HEK293 (cell line): ENCODE data around the gene ENAH.

ENCODE experiments used
- CTCF ChIA-PET: fragments of 350-600 bp; formaldehyde crosslinking; extraction: SDS; loops from one replicate; lab custom pipeline; 2021; ENCODE audit warnings: antibody characterized with exemption; lab: Yijun Ruan, JAX
- POLR2A ChIA-PET: fragments of 300-600 bp; formaldehyde crosslinking; extraction: SDS; loops from one replicate; lab custom pipeline; 2020; ENCODE audit warnings: antibody characterized with exemption, inconsistent platforms; lab: Yijun Ruan, JAX
- H3K27ac ChIP-seq: fragments of 200-500 bp; sonication (Bioruptor generic); 2 replicates; pipeline ENCODE4 v1.5.1; 2014; ENCODE audit warnings: low read depth, low read length, control low read depth, inconsistent platforms; ENCODE audit errors: extremely low read depth
- H3K36me3 ChIP-seq, 2 experiments: fragments of 200-500 bp in 1 of 2; sonication (Bioruptor generic) in 1 of 2; 1 replicate in 1 of 2; 2 replicates in 1 of 2; pipeline ENCODE4 v1.5.1; 2014 to 2017; ENCODE audit warnings: inconsistent platforms in 2 of 2, low read length in 2 of 2; ENCODE audit not compliant: control insufficient read depth in 2 of 2, insufficient read depth in 1 of 2
- H3K4me1 ChIP-seq: fragments of 200-500 bp; sonication (Bioruptor generic); 2 replicates; pipeline ENCODE4 v1.5.1; 2014; ENCODE audit warnings: mild to moderate bottlenecking, low read length, inconsistent platforms; ENCODE audit not compliant: control insufficient read depth, insufficient read depth
- H3K4me3 ChIP-seq: 2 replicates; pipeline ENCODE4 v1.5.1; 2011; ENCODE audit warnings: low read depth, mild to moderate bottlenecking, control low read depth, low read length, moderate library complexity
- H3K9me3 ChIP-seq: fragments of 200-500 bp; sonication (Bioruptor generic); 2 replicates; pipeline ENCODE4 v1.5.1; 2014; ENCODE audit warnings: low read depth, low read length, inconsistent platforms; ENCODE audit not compliant: control insufficient read depth, insufficient read depth
- GFI1B ChIP-seq: fragments of 450-650 bp; formaldehyde crosslinking; IDR thresholded peaks from 2 replicates; pipeline ENCODE4 v1.5.1; 2016; ENCODE audit warnings: missing biosample characterization, missing genetic modification characterization
- HOXC10 ChIP-seq: sonication (generic); formaldehyde crosslinking; IDR thresholded peaks from 2 replicates; pipeline ENCODE4 v1.8.1; 2023; ENCODE audit warnings: mild to moderate bottlenecking, missing genetic modification reagents
- HOXD13 ChIP-seq: sonication (generic); formaldehyde crosslinking; IDR thresholded peaks from 2 replicates; pipeline ENCODE4 v1.8.0; 2022; ENCODE audit warnings: missing genetic modification reagents, borderline replicate concordance
- PRDM1 ChIP-seq: fragments of 450-650 bp; formaldehyde crosslinking; IDR thresholded peaks from 2 replicates; pipeline ENCODE4; 2016; ENCODE audit warnings: missing biosample characterization, missing genetic modification characterization
- SALL2 ChIP-seq: fragments of 450-650 bp; formaldehyde crosslinking; IDR thresholded peaks from 2 replicates; pipeline ENCODE4 v1.5.0; 2017; ENCODE audit warnings: missing biosample characterization, mild to moderate bottlenecking, missing genetic modification characterization, borderline replicate concordance
- SETDB1 ChIP-seq: IDR thresholded peaks from one replicate; pipeline ENCODE4 v1.6.1; 2017; ENCODE audit warnings: mild to moderate bottlenecking, low read length, moderate library complexity, mixed read lengths; ENCODE audit not compliant: insufficient read length
- SP3 ChIP-seq: fragments of 450-650 bp; formaldehyde crosslinking; IDR thresholded peaks from 2 replicates; pipeline ENCODE4 v1.5.1; 2016; ENCODE audit warnings: missing biosample characterization, missing genetic modification characterization
- ZFP41 ChIP-seq: fragments of 450-650 bp; formaldehyde crosslinking; IDR thresholded peaks from 2 replicates; pipeline ENCODE4 v1.5.1; 2016; ENCODE audit warnings: missing biosample characterization, missing genetic modification characterization, borderline replicate concordance
- ZFP69B ChIP-seq: fragments of 450-650 bp; formaldehyde crosslinking; IDR thresholded peaks from 2 replicates; pipeline ENCODE4 v1.5.1; 2016; ENCODE audit warnings: missing biosample characterization, missing genetic modification characterization
- ZNF112 ChIP-seq: fragments of 450-650 bp; formaldehyde crosslinking; IDR thresholded peaks from 2 replicates; pipeline ENCODE4 v1.5.0; 2017; ENCODE audit warnings: missing biosample characterization, missing genetic modification characterization
- ZNF114 ChIP-seq: fragments of 450-650 bp; formaldehyde crosslinking; IDR thresholded peaks from 2 replicates; pipeline ENCODE4 v1.5.0; 2017; ENCODE audit warnings: missing biosample characterization, missing genetic modification characterization
- ZNF121 ChIP-seq: fragments of 450-650 bp; formaldehyde crosslinking; IDR thresholded peaks from 2 replicates; pipeline ENCODE4 v1.5.1; 2016; ENCODE audit warnings: missing biosample characterization, missing genetic modification characterization
- ZNF155 ChIP-seq: fragments of 450-650 bp; formaldehyde crosslinking; IDR thresholded peaks from 2 replicates; pipeline ENCODE4 v1.5.1; 2016; ENCODE audit warnings: missing biosample characterization, missing genetic modification characterization
- ZNF169 ChIP-seq: fragments of 450-650 bp; formaldehyde crosslinking; IDR thresholded peaks from 2 replicates; pipeline ENCODE4 v1.5.1; 2016; ENCODE audit warnings: missing biosample characterization, missing genetic modification characterization
- ZNF184 ChIP-seq: fragments of 450-650 bp; IDR thresholded peaks from 2 replicates; pipeline ENCODE4 v1.5.1; 2018; ENCODE audit warnings: missing biosample characterization, mild to moderate bottlenecking, missing genetic modification characterization
- ZNF23 ChIP-seq: fragments of 450-650 bp; formaldehyde crosslinking; IDR thresholded peaks from 2 replicates; pipeline ENCODE4 v1.5.1; 2016; ENCODE audit warnings: missing biosample characterization, missing genetic modification characterization, borderline replicate concordance
- ZNF292 ChIP-seq: fragments of 450-650 bp; formaldehyde crosslinking; IDR thresholded peaks from 2 replicates; pipeline ENCODE4 v1.5.1; 2016; ENCODE audit warnings: low read depth, missing biosample characterization, missing genetic modification characterization, borderline replicate concordance
- ZNF324 ChIP-seq: fragments of 450-650 bp; formaldehyde crosslinking; IDR thresholded peaks from 2 replicates; pipeline ENCODE4 v1.5.1; 2016; ENCODE audit warnings: missing biosample characterization, missing genetic modification characterization
- ZNF398 ChIP-seq: fragments of 450-650 bp; formaldehyde crosslinking; IDR thresholded peaks from 2 replicates; pipeline ENCODE4 v1.5.1; 2017; ENCODE audit warnings: missing biosample characterization, missing genetic modification characterization
- ZNF416 ChIP-seq: fragments of 450-650 bp; formaldehyde crosslinking; IDR thresholded peaks from 2 replicates; pipeline ENCODE4 v1.5.1; 2016; ENCODE audit warnings: missing biosample characterization, missing genetic modification characterization
- ZNF488 ChIP-seq: fragments of 450-650 bp; formaldehyde crosslinking; IDR thresholded peaks from 2 replicates; pipeline ENCODE4 v1.5.1; 2016; ENCODE audit warnings: missing biosample characterization, missing genetic modification characterization
- ZNF530 ChIP-seq: fragments of 450-650 bp; formaldehyde crosslinking; IDR thresholded peaks from 2 replicates; pipeline ENCODE4 v1.5.1; 2016; ENCODE audit warnings: low read depth, missing biosample characterization, missing genetic modification characterization
- ZNF561 ChIP-seq: fragments of 450-650 bp; IDR thresholded peaks from 2 replicates; pipeline ENCODE4 v1.5.1; 2018; ENCODE audit warnings: missing biosample characterization, missing genetic modification characterization, borderline replicate concordance
- ZNF639 ChIP-seq: fragments of 450-650 bp; formaldehyde crosslinking; IDR thresholded peaks from 2 replicates; pipeline ENCODE4 v1.5.1; 2016; ENCODE audit warnings: missing biosample characterization, missing genetic modification characterization
- ZNF660 ChIP-seq: fragments of 450-650 bp; IDR thresholded peaks from 2 replicates; pipeline ENCODE4 v1.5.1; 2018; ENCODE audit warnings: missing biosample characterization, mild to moderate bottlenecking, missing genetic modification characterization
- ZNF747 ChIP-seq: fragments of 450-650 bp; formaldehyde crosslinking; IDR thresholded peaks from 2 replicates; pipeline ENCODE4 v1.5.1; 2016; ENCODE audit warnings: missing biosample characterization, missing genetic modification characterization
- ZNF776 ChIP-seq: fragments of 450-650 bp; formaldehyde crosslinking; IDR thresholded peaks from 2 replicates; pipeline ENCODE4 v1.5.0; 2017; ENCODE audit warnings: missing biosample characterization, missing genetic modification characterization, borderline replicate concordance
- ZNF791 ChIP-seq: fragments of 450-650 bp; formaldehyde crosslinking; IDR thresholded peaks from 2 replicates; pipeline ENCODE4 v1.5.1; 2016; ENCODE audit warnings: missing biosample characterization, missing genetic modification characterization
- ZNF792 ChIP-seq: fragments of 450-650 bp; formaldehyde crosslinking; IDR thresholded peaks from 2 replicates; pipeline ENCODE4 v1.5.1; 2016; ENCODE audit warnings: missing biosample characterization, missing genetic modification characterization
- ZNF830 ChIP-seq: fragments of 450-650 bp; IDR thresholded peaks from 2 replicates; pipeline ENCODE4 v1.5.0; 2018; ENCODE audit warnings: missing biosample characterization, missing genetic modification characterization, low read depth, mild to moderate bottlenecking, moderate library complexity
- ZNF837 ChIP-seq: fragments of 450-650 bp; formaldehyde crosslinking; IDR thresholded peaks from 2 replicates; pipeline ENCODE4 v1.5.1; 2016; ENCODE audit warnings: missing biosample characterization, missing genetic modification characterization
- ZSCAN30 ChIP-seq: fragments of 450-650 bp; IDR thresholded peaks from 2 replicates; pipeline ENCODE4 v1.5.1; 2018; ENCODE audit warnings: missing biosample characterization, mild to moderate bottlenecking, missing genetic modification characterization, moderate library complexity

The ENAH gene

GRCh38 chr1:225474986-225475820 is 177.7 kb downstream of the ENAH start (continued):
- TF ChIP-seq ZNF639 (0 out of 2 replicates have a peak, but pooled peaks have one; percentile 28), ZNF747 (tag by site-specific recombination) (no peak), PRDM1 (tag by site-specific recombination) (peak; percentile 56), ZNF830 (tag by site-specific recombination) (no peak), HOXC10 (CRISPR knock-in tag) (peak; percentile 90; the same call in 1 of the 2 replicates), ZNF837 (no peak), ZNF324 (tag by site-specific recombination) (peak; percentile 90; the same call in 1 of the 2 replicates), ZNF530 (tag by site-specific recombination) (no peak), ZNF416 (tag by site-specific recombination) (no peak), ZNF114 (no peak), ZNF561 (tag by site-specific recombination) (peak; percentile 93), SALL2 (tag by site-specific recombination) (no peak; the same call in 1 of the 2 replicates), SETDB1 (no peak), ZNF184 (tag by site-specific recombination) (peak; percentile 92; the same call in 1 of the 2 replicates), ZNF112 (tag by site-specific recombination) (no peak), ZNF292 (no peak), ZNF169 (tag by site-specific recombination) (no peak), HOXD13 (CRISPR knock-in tag) (no peak), ZNF791 (tag by site-specific recombination) (no peak), ZSCAN30 (tag by site-specific recombination) (peak; percentile 99), ZNF121 (peak; percentile 60; the same call in 1 of the 2 replicates), ZNF792 (tag by site-specific recombination) (no peak; the same call in none of the 2 replicates)

GRCh38 chr1:225474439-225474985 is 178.4 kb downstream of the ENAH start:
- Histone ChIP-seq H3K9me3 (no peaks in the 10 kb centered on the region), H3K4me1 (no peaks in the 10 kb centered on the region), H3K4me3 (no peak overlapping the region), H3K27ac (no peak overlapping the region), H3K36me3 (no peaks in the 10 kb centered on the region)
- ChIA-PET POLR2A (interaction anchor here (0.8 to 1.2 kb wide), 3 partner anchors 49 to 513 kb away, joined by 3 to 4 read pairs (median 4); no protein-coding TSS in a partner anchor), CTCF (interaction anchor here (0.5 to 23.4 kb wide), 140 partner anchors 8 to 1597 kb away, joined by 3 to 567 read pairs (median 5); partner anchors contain the start of genes EPHX1, LBR, LEFTY1 and PYCR2)
- TF ChIP-seq ZNF488 (tag by site-specific recombination) (no peak), SP3 (tag by site-specific recombination) (no peak), ZNF324 (tag by site-specific recombination) (no peak), GFI1B (tag by site-specific recombination) (no peak), ZFP41 (tag by site-specific recombination) (no peak), ZNF398 (tag by site-specific recombination) (no peak), ZNF155 (tag by site-specific recombination) (no peak), ZNF776 (no peak), ZFP69B (tag by site-specific recombination) (no peak), ZNF23 (tag by site-specific recombination) (no peak), ZNF660 (tag by site-specific recombination) (no peak)
